SKM-1 (cell line): ENCODE measurements around the gene PARD3B.
"Not testable (repeated sequence)": the region's sequence is repeated elsewhere in the genome, so short reads cannot be mapped to it uniquely, and the experiment has no call there.

Experiments
- DNase-seq: peaks from one replicate; lab custom pipeline; 2025; ENCODE audit not compliant: unreplicated experiment; lab: John Stamatoyannopoulos, UW

PARD3B gene

DNA sequence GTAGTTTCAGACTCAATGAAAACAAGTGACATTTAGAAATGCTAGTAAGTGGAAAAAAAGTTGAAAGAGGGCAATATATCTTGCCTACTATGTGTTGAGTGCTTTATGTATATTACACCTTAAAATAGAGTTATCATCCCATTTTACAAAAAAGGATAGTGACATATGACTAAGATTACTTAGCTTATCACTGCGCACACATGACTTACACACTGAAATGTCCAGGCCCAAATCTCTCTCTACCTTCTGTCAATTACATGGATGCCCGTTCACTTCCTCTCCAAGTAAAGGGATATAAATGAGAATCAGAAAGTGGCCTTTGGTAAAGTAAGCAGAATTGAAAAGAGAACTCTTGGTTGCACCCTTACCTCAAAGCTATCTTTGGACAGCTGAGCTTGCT lies 3.6 kb upstream of the PARD3B start:
- no peak for DNase-seq

GRCh38 chr2:204542982-204543608 lies 2.2 kb upstream of the PARD3B start:
- no peak for DNase-seq

DNA sequence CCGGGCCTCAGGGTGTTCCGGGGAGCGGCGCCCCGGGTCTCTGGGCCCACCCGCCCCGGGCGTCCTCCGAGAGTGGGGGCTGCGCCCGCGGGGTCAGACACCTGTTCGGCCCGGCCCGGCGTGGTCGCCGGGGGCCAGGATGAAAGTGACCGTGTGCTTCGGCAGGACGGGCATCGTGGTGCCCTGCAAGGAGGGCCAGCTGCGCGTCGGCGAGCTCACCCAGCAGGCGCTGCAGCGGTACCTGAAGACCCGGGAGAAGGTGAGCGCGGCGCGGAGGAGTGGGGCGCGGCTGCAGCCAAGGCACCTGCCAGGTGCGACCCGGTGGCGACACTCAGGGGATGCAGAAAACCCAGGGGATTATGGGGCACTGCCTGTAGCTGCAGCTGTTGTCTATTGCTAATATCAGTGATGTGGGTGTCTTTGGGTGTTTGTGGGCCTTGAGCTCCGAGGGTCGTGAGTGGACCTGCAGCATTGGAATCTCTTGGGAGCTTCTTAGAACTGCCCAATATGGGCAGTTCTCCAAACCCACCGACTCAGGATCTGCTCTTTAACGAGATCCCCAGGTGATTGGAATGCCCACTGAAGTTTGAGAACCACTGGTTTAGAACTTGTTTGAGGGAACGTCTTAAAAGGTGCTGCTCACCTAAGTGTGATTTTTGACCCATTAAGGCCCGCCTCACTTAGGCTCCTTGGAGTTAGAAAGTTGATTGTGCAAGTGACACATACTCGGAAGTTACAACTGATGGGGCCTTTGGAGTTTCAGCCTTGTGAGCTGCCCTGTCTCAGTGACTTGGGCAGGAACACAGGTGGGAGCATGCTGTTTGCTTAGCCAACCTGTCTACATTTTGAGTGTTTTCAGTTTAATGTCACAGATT lies 823 bp downstream of the PARD3B start:
- no peak for DNase-seq

DNA sequence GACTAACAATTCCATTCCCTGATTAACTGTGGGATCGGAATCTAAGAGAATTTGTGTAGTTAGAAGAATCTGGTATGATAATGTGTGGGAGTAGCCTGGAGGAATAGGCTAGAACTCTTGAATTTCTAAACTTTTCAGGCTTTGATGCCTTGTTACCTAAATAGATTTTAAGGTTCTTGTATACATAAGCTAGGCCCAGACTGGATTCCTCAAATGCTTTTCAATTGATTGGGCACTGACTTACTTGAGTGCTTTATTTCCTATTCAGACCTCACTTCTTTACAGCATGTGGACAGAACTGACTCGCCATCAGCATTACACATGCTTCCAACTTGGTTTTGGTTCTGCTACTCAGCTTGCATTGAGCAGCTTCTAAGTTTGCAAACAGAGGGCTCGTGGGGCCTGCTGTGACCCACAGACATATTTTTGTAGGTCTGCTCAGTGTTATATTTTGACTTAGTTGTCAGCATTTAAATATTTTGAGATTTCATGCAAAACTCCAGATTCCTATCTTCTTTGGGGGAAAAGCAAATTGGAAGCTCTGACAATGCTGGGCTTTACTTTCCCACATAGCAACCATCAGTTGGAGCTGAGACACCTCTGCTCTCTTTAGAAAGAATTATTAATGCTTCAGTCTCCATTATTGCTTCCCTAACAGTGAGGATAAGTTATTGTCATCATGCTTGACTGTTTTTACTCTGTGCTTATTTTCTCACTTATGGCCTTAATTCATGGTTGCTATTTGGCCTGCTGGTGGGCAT lies 5.7 kb downstream of the PARD3B start:
- no peak for DNase-seq

DNA sequence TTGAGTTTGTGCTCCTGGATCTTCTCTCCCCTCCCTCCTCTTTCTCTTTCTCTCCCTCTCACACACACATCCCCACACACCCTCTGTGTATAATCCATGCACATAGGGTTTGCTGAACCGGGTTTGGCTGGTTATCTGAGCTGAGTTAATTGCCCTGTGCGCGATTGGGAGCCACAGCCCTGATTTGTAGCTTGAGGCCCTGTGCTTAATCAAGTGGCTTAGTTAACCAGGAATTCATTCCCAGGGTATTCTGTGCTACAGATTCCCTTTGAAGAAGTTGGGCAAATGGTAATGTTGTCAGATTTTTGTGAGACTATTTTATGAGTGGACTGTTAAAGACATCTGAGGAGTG lies 6.2 kb downstream of the PARD3B start:
- no peak for DNase-seq

DNA sequence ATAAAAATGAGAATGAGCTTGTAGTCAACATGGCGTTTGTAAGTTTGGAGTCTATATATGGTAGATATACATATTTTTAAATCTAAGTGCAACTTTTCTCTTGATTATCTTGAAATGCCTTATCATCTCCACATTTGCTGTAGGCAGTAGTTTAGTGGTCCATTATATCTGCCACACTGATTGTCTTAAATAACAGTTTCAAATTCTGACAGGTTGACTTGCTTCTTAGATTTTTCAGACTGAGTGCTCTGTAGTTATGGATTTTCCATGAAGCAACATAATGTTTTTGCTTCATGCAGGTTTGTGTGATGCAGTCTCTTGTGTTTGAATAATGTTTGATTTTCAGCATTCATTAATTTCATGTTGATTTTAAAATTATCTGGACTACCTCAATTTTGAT lies 12.3 kb downstream of the PARD3B start:
- no peak for DNase-seq

DNA sequence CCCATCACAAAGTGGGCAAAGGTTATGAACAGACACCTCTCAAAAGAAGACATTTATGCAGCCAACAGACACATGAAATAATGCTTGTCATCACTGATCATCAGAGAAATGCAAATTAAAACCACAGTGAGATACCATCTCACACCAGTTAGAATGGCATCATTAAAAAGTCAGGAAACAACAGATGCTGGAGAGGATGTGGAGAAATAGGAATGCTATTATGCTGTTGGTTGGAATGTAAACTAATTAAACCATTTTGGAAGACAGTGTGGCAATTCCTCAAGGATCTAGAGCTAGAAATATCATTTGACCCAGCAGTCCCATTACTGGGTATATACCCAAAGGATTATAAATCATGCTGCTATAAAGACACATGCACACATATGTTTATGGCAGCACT lies 14.1 kb downstream of the PARD3B start:
- not testable (repeated sequence) for DNase-seq

DNA sequence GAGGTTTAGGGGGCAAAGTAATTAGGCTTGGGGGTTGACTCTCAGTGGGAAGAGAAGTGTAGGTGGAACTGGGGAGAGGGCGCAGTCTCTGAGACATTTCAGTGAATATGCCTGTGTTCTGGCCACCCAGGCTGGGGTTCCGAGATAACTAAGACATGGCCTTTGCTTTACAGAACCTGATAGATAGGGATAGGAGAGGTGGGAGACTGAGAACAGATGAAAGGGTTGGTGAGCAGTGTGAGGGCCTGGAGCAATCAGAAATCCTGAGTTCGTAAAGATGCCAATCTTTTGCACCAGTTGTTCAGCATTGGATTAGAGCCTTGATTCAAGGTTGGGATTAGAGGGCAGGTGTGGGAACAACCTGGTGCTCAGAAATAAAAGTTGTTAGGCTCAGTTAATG lies 15.6 kb downstream of the PARD3B start:
- DNase-seq, result no peak

DNA sequence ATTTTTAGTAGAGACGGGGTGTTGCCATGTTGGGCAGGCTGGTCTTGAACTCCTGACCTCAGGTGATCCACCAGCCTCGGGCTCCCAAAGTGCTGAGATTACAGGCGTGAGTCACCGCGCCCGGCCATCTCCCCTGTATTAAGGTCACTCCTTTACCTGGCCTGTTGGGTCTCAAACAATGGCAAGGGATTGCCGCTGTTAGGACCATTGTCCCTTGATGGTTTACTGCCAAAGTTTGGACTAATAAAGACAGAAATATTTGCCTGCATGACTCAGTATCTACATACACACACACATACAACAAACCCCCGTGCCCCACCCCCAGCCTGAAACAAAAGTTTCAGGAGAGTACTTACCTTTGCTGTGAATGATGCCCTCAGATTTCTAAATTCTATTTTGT lies 16.5 kb downstream of the PARD3B start:
- DNase-seq, result no peak

- no peak for DNase-seq
These were observed 21.2 kb downstream of the PARD3B start for GRCh38 chr2:204566439-204566838.

GRCh38 chr2:204570421-204570820 lies 25.1 kb downstream of the PARD3B start:
- DNase-seq, result no peak

- DNase-seq, result no peak
These were observed 25.8 kb downstream of the PARD3B start for GRCh38 chr2:204571041-204571440.

- DNase-seq, result no peak
These were observed 26.6 kb downstream of the PARD3B start for GRCh38 chr2:204571911-204572310.

GRCh38 chr2:204573221-204573620 lies 27.9 kb downstream of the PARD3B start:
- DNase-seq, result no peak

DNA sequence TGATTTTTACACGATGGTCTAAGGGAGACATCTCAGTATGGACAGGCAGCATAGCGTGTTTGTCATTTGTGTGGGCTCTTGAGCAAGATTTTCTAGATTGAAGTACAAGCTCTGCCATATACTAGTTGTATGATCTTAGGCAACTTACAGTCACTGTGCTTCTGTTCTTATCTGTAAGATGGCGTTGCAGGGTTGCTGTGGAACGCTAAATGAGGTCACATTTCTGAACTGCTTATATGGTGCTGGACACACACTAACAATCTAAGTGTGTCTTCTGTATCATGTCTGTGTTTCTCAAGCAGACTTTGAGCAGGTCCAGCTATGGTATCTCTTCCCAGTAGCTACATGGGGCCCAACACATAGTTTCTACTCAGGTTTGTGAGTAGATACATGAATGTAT lies 29.2 kb downstream of the PARD3B start:
- no peak for DNase-seq

DNA sequence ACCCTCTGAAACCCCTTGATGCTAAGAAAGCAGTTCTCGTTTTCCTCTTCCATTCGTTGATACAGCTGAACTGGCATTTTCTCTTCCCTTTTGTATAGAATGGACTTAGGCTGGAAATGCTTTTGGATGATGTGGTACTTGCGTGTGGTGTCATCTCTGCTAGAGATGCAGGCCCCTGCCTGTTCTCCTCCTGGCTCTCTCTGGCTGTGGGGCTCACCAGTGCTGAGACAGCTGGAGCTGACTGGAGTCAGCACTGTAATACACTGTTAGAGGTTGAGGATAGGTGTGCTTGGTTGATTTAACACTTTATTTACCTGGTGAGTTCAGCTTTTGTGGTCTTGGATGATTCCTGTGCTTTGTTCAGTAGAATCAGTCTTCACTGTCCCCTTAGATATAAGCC lies 30.2 kb downstream of the PARD3B start:
- no peak for DNase-seq

GRCh38 chr2:204576362-204576979 lies 31.2 kb downstream of the PARD3B start:
- DNase-seq, result no peak

GRCh38 chr2:204578928-204579598 lies 33.8 kb downstream of the PARD3B start:
- no peak for DNase-seq

GRCh38 chr2:204581946-204582345 lies 36.7 kb downstream of the PARD3B start:
- DNase-seq, result no peak

GRCh38 chr2:204583773-204584172 lies 38.5 kb downstream of the PARD3B start:
- no peak for DNase-seq

DNA sequence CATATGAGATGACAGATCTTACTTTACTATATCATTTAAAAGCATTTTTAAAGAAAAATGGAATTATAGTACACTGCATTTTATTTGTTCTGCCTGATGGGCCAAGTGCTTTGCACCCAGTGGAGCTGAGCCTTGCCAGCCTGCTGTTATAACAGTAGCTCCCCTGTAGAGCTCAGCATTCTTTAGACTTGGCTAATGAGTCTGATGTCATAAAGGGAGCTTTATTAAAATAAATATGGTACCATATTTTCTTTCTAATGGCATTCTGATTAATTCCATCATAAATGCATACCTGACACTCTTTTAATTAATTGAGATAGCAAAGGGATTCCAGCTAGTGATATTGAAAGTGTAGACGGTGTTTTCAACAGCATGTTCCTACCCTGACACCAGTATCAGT lies 40.7 kb downstream of the PARD3B start:
- no peak for DNase-seq
